ENCODE data around the gene FAHD1. TPM values are rescaled to one million over a fixed set of nuclear protein-coding genes. Genes with fewer than 3 reads are reported as not detected.

Gene FAHD1
- total and polyA plus RNA-seq, 9 of the 15 experiments (the other 6 are each of a cell fraction or from before 2014, with no cell fraction given) = 2.2 to 20.9 (median 10.7) TPM

DNA sequence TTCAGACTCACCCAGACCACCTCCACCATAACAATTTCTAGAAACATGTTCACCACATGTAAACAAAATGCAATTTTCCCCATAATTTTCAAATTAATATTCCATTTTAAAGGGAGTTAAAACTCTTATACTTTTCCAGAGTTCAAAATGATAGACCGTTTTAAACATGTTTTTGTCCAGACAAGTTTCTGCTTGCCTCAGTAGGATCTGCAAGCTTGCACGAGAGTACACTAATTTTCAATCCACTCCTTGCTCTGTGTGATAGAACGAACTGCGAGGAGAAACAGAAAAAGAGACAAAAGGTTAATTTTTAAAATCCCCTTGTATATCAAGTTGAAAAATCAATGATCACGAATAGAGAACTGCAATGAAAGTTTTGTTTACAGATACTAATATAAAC is 7.1 kb downstream of the FAHD1 start:
- Histone ChIP-seq H2AFZ (ENCODE audit: low read depth, low read length) (no peak overlapping the region), H3K27me3 (ENCODE audit: control insufficient read depth in 2 of 2, insufficient read depth in 2 of 2, low read length in 2 of 2) (no peaks in the 10 kb centered on the region), H3K36me3 (ENCODE audit: control insufficient read depth, insufficient read depth, low read length) (peaks cover 36% of the 10 kb centered on the region; the same call in 2 of the 3 replicates), H4K20me1 (replicated peaks; ENCODE audit: control insufficient read depth, insufficient read depth, low read length) (peaks cover 2% of the 10 kb centered on the region), H3K4me1 (replicated peaks in 1 of 2; ENCODE audit: control insufficient read depth in 2 of 2, insufficient read depth in 2 of 2, low read length in 2 of 2) (peaks cover 17 to 20% of the 10 kb centered on the region in 2 experiments), H3K4me3 (no peak overlapping the region), H3K9me3 (replicated peaks; ENCODE audit: control insufficient read depth, insufficient read depth, low read depth, low read length) (no peaks in the 10 kb centered on the region), H3K9me1 (ENCODE audit: control insufficient read depth, insufficient read depth, low read length) (no peaks in the 10 kb centered on the region), H3K9ac (ENCODE audit: insufficient read depth in 1 of 2, low read depth in 2 of 2, low read length in 2 of 2) (no peak overlapping the region), H3K4me2 (ENCODE audit: insufficient read depth, low read length) (no peak overlapping the region), H3K27ac (ENCODE audit: extremely low read depth, low read depth, low read length) (0 out of 3 replicates have a peak overlapping the region, but pooled peaks have one; percentile 67), H3K79me2 (ENCODE audit: control insufficient read depth, insufficient read depth, low read length) (peaks cover 6% of the 10 kb centered on the region; the same call in 2 of the 3 replicates)
- in situ Hi-C loops (cut with MboI) (no loop called here), intact Hi-C loops (cut with micrococcal nuclease) (no loop called here)
- FAIRE-seq = no peak
- no TSS peak for BruUV-seq (replicated peaks)
- POLR2A ChIA-PET = interaction anchor here (0.6 to 1.8 kb wide), 2 partner anchors 13 to 191 kb away, joined by 3 to 5 read pairs; no protein-coding TSS in a partner anchor
- no peak for DNase-seq (ENCODE audit: extremely low read depth in 1 of 4, low spot score in 3 of 4)
- no peak for ATAC-seq
- WGBS (ENCODE audit: insufficient coverage, low coverage, missing lambda C conversion rate) = 79% methylated on average over 5 of the region's 5 CpGs
- CTCF ChIA-PET (ENCODE audit: low intra/inter-chr PET ratio) = no interaction called here
- TF ChIP-seq MBD2 (IDR thresholded peaks at IDR 0.05; ENCODE audit: borderline replicate concordance, low read depth) (no peak), SREBF2 (CRISPR knock-in tag; IDR thresholded peaks at IDR 0.05) (no peak), HDAC1 (IDR thresholded peaks at IDR 0.05) (no peak), RBM14 (IDR thresholded peaks at IDR 0.05; ENCODE audit: borderline replicate concordance, insufficient read depth, low read depth, low read length) (no peak), ZNF197 (CRISPR knock-in tag; IDR thresholded peaks at IDR 0.05; ENCODE audit: low read depth) (no peak), TAF7 (tag; IDR thresholded peaks at IDR 0.05) (no peak), MYC (IDR thresholded peaks at IDR 0.05; ENCODE audit: low read depth, low read length) (no peak), MYC (CRISPR knock-in tag; IDR thresholded peaks at IDR 0.05; ENCODE audit: borderline replicate concordance, low read depth) (no peak)
- TF ChIP-seq, protein P1, sequence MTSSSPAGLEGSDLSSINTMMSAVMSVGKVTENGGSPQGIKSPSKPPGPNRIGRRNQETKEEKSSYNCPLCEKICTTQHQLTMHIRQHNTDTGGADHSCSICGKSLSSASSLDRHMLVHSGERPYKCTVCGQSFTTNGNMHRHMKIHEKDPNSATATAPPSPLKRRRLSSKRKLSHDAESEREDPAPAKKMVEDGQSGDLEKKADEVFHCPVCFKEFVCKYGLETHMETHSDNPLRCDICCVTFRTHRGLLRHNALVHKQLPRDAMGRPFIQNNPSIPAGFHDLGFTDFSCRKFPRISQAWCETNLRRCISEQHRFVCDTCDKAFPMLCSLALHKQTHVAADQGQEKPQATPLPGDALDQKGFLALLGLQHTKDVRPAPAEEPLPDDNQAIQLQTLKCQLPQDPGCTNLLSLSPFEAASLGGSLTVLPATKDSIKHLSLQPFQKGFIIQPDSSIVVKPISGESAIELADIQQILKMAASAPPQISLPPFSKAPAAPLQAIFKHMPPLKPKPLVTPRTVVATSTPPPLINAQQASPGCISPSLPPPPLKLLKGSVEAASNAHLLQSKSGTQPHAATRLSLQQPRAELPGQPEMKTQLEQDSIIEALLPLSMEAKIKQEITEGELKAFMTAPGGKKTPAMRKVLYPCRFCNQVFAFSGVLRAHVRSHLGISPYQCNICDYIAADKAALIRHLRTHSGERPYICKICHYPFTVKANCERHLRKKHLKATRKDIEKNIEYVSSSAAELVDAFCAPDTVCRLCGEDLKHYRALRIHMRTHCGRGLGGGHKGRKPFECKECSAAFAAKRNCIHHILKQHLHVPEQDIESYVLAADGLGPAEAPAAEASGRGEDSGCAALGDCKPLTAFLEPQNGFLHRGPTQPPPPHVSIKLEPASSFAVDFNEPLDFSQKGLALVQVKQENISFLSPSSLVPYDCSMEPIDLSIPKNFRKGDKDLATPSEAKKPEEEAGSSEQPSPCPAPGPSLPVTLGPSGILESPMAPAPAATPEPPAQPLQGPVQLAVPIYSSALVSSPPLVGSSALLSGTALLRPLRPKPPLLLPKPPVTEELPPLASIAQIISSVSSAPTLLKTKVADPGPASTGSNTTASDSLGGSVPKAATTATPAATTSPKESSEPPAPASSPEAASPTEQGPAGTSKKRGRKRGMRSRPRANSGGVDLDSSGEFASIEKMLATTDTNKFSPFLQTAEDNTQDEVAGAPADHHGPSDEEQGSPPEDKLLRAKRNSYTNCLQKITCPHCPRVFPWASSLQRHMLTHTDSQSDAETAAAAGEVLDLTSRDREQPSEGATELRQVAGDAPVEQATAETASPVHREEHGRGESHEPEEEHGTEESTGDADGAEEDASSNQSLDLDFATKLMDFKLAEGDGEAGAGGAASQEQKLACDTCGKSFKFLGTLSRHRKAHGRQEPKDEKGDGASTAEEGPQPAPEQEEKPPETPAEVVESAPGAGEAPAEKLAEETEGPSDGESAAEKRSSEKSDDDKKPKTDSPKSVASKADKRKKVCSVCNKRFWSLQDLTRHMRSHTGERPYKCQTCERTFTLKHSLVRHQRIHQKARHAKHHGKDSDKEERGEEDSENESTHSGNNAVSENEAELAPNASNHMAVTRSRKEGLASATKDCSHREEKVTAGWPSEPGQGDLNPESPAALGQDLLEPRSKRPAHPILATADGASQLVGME (CRISPR knock-in tag; IDR thresholded peaks at IDR 0.05) = no peak

All from K562 (cell line).